Liver (tissue), 9 donors: ENCODE measurements around the gene MRAP. TPM values are rescaled to one million over a fixed set of nuclear protein-coding genes. Genes with fewer than 3 reads are reported as not detected.
A peak's percentile ranks its signal among the peaks of the same experiment; 100 is the strongest.

Source experiments
- DNase-seq: peaks from one replicate; pipeline ENCODE4 v3.0.0-alpha.2; 2017; ENCODE audit warnings: low spot score
- H3K27ac ChIP-seq, 2 donors: one replicate each; pipeline ENCODE4 v1.7.0; 2013; ENCODE audit warnings: inconsistent platforms in 2 of 2, low read length in 2 of 2, control low read depth in 1 of 2, low read depth in 1 of 2, mild to moderate bottlenecking in 1 of 2
- H3K27me3 ChIP-seq, 4 donors: one replicate each; pipeline versions ENCODE4 v1.6.1 to v1.7.0; 2013; ENCODE audit warnings: low read length in 3 of 4, inconsistent platforms in 1 of 4, mild to moderate bottlenecking in 1 of 4, moderate library complexity in 1 of 4; ENCODE audit not compliant: control insufficient read depth in 4 of 4, insufficient read depth in 4 of 4
- H3K36me3 ChIP-seq, 4 donors: one replicate each; pipeline versions ENCODE4 v1.6.1 to v1.7.0; 2013; ENCODE audit warnings: low read length in 3 of 4, mild to moderate bottlenecking in 3 of 4, low read depth in 1 of 4, moderate library complexity in 1 of 4; ENCODE audit not compliant: control insufficient read depth in 4 of 4, insufficient read depth in 3 of 4
- H3K4me1 ChIP-seq, 4 donors: one replicate each; pipeline versions ENCODE4 v1.6.1 to v1.7.0; 2013; ENCODE audit warnings: low read length in 3 of 4, mild to moderate bottlenecking in 3 of 4, moderate library complexity in 1 of 4; ENCODE audit not compliant: control insufficient read depth in 4 of 4, insufficient read depth in 4 of 4
- H3K4me3 ChIP-seq, 3 donors: one replicate each; pipeline versions ENCODE4 v1.6.1 to v1.7.0; 2013; ENCODE audit warnings: low read length in 3 of 3, control low read depth in 1 of 3, low read depth in 1 of 3, mild to moderate bottlenecking in 1 of 3
- H3K9ac ChIP-seq, 2 donors: one replicate each; pipeline ENCODE4 v1.7.0; 2013; ENCODE audit warnings: low read length in 2 of 2, mild to moderate bottlenecking in 2 of 2, moderate library complexity in 2 of 2, control low read depth in 1 of 2, low read depth in 1 of 2
- H3K9me3 ChIP-seq, 4 donors: one replicate each; pipeline versions ENCODE4 v1.6.1 to v1.7.0; 2013; ENCODE audit warnings: low read length in 3 of 4; ENCODE audit not compliant: control insufficient read depth in 4 of 4
- ATF3 ChIP-seq: IDR thresholded peaks from 2 replicates; pipeline ENCODE4 v1.6.1; 2016; ENCODE audit warnings: antibody characterized with exemption
- EGR1 ChIP-seq, 2 donors: IDR thresholded peaks; 2 replicates each; pipeline ENCODE4 v1.6.1; 2016 to 2018; ENCODE audit warnings: antibody characterized with exemption in 2 of 2, low read depth in 2 of 2
- FOXA1 ChIP-seq: IDR thresholded peaks from 2 replicates; pipeline ENCODE4 v1.6.1; 2016; ENCODE audit warnings: antibody characterized with exemption
- FOXA2 ChIP-seq: IDR thresholded peaks from 2 replicates; pipeline ENCODE4 v1.6.1; 2016; ENCODE audit warnings: antibody characterized with exemption
- GABPA ChIP-seq, 2 donors: IDR thresholded peaks in 1 of 2; conservative IDR thresholded peaks in 1 of 2; 2 replicates each; pipeline ENCODE4 v1.6.1; 2016; ENCODE audit warnings: antibody characterized with exemption in 2 of 2, mild to moderate bottlenecking in 1 of 2, moderate library complexity in 1 of 2
- HNF4A ChIP-seq, 2 donors: conservative IDR thresholded peaks; 2 replicates each; pipeline ENCODE4 v1.6.1; 2016; ENCODE audit warnings: antibody characterized with exemption in 2 of 2, mild to moderate bottlenecking in 2 of 2
- HNF4G ChIP-seq: IDR thresholded peaks from 2 replicates; pipeline ENCODE4 v1.6.1; 2016; ENCODE audit warnings: antibody characterized with exemption
- JUND ChIP-seq, 2 donors: IDR thresholded peaks; 2 replicates each; pipeline ENCODE4 v1.6.1; 2016; ENCODE audit warnings: antibody characterized with exemption in 2 of 2
- MAX ChIP-seq: IDR thresholded peaks from 2 replicates; pipeline ENCODE4 v1.6.1; 2016; ENCODE audit warnings: antibody characterized with exemption
- RAD21 ChIP-seq, 2 donors: IDR thresholded peaks; 2 replicates each; pipeline ENCODE4 v1.6.1; 2016; ENCODE audit warnings: antibody characterized with exemption in 2 of 2, mild to moderate bottlenecking in 2 of 2
- REST ChIP-seq: IDR thresholded peaks from 2 replicates; pipeline ENCODE4 v1.6.1; 2016; ENCODE audit warnings: antibody characterized with exemption, mild to moderate bottlenecking
- RXRA ChIP-seq, 2 donors: IDR thresholded peaks; 2 replicates each; pipeline ENCODE4 v1.6.1; 2017 to 2018; ENCODE audit warnings: antibody characterized with exemption in 2 of 2, mild to moderate bottlenecking in 1 of 2
- SP1 ChIP-seq: IDR thresholded peaks from 2 replicates; pipeline ENCODE4 v1.6.1; 2018; ENCODE audit warnings: antibody characterized with exemption, mild to moderate bottlenecking
- TAF1 ChIP-seq: conservative IDR thresholded peaks from 2 replicates; pipeline ENCODE4 v1.6.1; 2016; ENCODE audit warnings: antibody characterized with exemption, mild to moderate bottlenecking
- YY1 ChIP-seq: IDR thresholded peaks from 2 replicates; pipeline ENCODE4 v1.6.1; 2016; ENCODE audit warnings: antibody characterized with exemption, mild to moderate bottlenecking
- ZBTB33 ChIP-seq: IDR thresholded peaks from 2 replicates; pipeline ENCODE4 v1.6.1; 2016; ENCODE audit warnings: antibody characterized with exemption
- WGBS: extraction: QIAGEN DNeasy Blood & Tissue Kit; methylation state at CpG from one replicate; pipeline ENCODE4 v1.1.7; 2013; 5-methylcytosine and 5-hydroxymethylcytosine counted together
- polyA plus RNA-seq, 2 donors: library from polyadenylated mRNA; stranded (reverse) in 1 of 2; unstranded in 1 of 2; fragments of 200-250 nt in 1 of 2; fragments of >200 nt in 1 of 2; fragmentation: Nextera tagmentation in 1 of 2; extraction: Ambion mirVana in 1 of 2; gene quantifications; one replicate each; pipeline versions ENCODE4 v1.2.1 to v1.2.3, GENCODE V29; 2013 to 2015
- total RNA-seq, 2 donors: library from RNA; depleted of rRNA; stranded (reverse); fragments of >200 nt; gene quantifications; one replicate each; pipeline ENCODE4 v1.2.3, GENCODE V29; 2014
- donor health status: healthy.
- donor health status: healthy.
- donor health status: healthy.
- donor health status: healthy.
- donor health status: healthy.

The MRAP gene
- total and polyA plus RNA-seq, 4 donors = 0.17 to 0.79 TPM; not detected in 2

GRCh38 chr21:32278518-32279376, 19.9 kb upstream of the MRAP start, which contains the start of gene MIS18A:
TSS of gene MIS18A (minus strand) at chr21:32279049. CDS start at chr21:32279014, 35 bp downstream.
- no peaks in the 10 kb centered on the region for H3K27me3 ChIP-seq
- peak within 1 kb of the TSS; percentile 48 to 61 for H3K27ac ChIP-seq
- H3K36me3 ChIP-seq = peaks cover 0 to 3% (median 0%) of the 10 kb centered on the region in 4 donors
- peaks cover 7 to 21% (median 17%) of the 10 kb centered on the region in 4 donors for H3K4me1 ChIP-seq
- WGBS = under 1% methylated on average over 69 of the region's 69 CpGs
- DNase-seq = peak; percentile 97
- TF ChIP-seq ATF3 (no peak), REST (peak; percentile 61), RAD21 (IDR thresholded peaks at IDR 0.05) (peak; percentile 27 to 48), FOXA1 (no peak), TAF1 (no peak), YY1 (peak; percentile 98), FOXA2 (no peak), EGR1 (IDR thresholded peaks at IDR 0.05; ENCODE audit: low read depth in 2 of 2) (peak in 1 of 2 donors; percentile 55), JUND (IDR thresholded peaks at IDR 0.05) (peak in 1 of 2 donors; percentile 63), GABPA (IDR thresholded peaks at IDR 0.05 in 1 of 2, conservative IDR thresholded peaks at IDR 0.05 in 1 of 2) (peak in 1 of 2 donors; percentile 77), ZBTB33 (peak; percentile 96), MAX (peak; percentile 75), RXRA (IDR thresholded peaks at IDR 0.05) (peak in 1 of 2 donors; percentile 42), SP1 (peak; percentile 44), HNF4A (conservative IDR thresholded peaks at IDR 0.05) (no peak)
- H3K4me3 ChIP-seq = peak within 1 kb of the TSS; percentile 80 to 95 (median 95)
- peak within 1 kb of the TSS; percentile 60 to 76 for H3K9ac ChIP-seq
- H3K9me3 ChIP-seq = no peaks in the 10 kb centered on the region

GRCh38 chr21:32279377-32279680, 19.3 kb upstream of the MRAP start:
- 8% methylated on average over 10 of the region's 10 CpGs for WGBS

More at GRCh38 chr21:32279377-32279680, 19.3 kb upstream of the MRAP start:
- Histone ChIP-seq H3K27me3 (no peaks in the 10 kb centered on the region), H3K27ac (peak overlapping the region; percentile 48 to 61), H3K9me3 (no peaks in the 10 kb centered on the region), H3K9ac (peak overlapping the region; percentile 60 to 76), H3K4me3 (peak overlapping the region; percentile 80 to 95 (median 95)), H3K36me3 (no peaks in the 10 kb centered on the region), H3K4me1 (peaks cover 7 to 21% (median 17%) of the 10 kb centered on the region in 4 donors)
- no peak for TF ChIP-seq HNF4G
- TF ChIP-seq HNF4A (conservative IDR thresholded peaks at IDR 0.05) = no peak
- no peak for DNase-seq
